Activated gamma-delta T cell (primary cell): ENCODE data around the gene SUGP2.

Source experiments
- DNase-seq: peaks from one replicate; lab custom pipeline; 2025; lab: John Stamatoyannopoulos, UW
- total RNA-seq, 2 donors: gene quantifications; one replicate each; lab custom pipeline; 2026; lab: John Stamatoyannopoulos, UW

Gene SUGP2
- total RNA-seq = 315 to 397 reads per million in 2 donors

DNA sequence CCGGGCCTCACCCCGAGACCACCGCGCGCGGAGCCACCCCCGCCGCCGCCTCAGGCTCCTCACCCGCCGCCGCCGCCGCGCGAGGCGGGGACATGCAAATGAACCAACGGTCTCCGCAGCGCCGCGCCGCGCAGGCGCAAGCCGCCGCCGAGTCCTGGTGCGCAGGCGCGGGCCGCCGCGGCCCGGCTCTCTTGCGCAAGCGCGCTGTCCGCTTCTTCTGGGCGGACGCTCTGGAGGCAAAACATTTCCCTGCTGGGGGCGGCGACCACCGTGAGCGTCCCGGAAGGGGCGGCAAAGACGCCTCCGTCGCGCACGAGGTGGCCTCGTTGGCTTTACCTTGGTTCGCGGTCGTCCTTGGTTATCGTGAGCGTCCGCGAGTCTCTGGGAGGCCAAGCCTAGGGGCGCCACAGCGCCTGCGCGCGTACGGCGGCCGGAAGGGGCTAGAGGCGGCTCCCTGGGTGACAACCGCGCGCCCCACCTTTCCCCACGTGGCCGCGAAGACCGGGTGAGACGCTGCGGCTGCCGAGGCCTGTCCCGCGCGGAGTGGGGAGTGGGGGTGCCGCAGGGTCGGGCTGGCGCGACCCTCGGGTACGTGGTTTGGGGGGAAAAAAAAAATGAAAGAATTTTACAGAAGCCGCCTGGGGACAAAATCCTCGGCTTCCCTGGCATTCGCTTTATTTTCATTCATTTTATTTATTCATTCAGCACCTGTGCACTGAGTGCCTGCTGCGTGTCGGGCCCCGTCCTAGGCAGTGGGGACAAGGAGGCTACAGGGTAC lies at the start of gene SUGP2, which contains the start of gene ARMC6:
TSS of gene SUGP2 (minus strand) at position 92 of the 778 bp plus-strand sequence. CDS start 2,446 bp downstream, outside the sequence.
TSS of gene ARMC6 (plus strand) at position 178 of the 778 bp plus-strand sequence. CDS start 607 bp downstream, outside the sequence.
- DNase-seq = peak; percentile 95

DNA sequence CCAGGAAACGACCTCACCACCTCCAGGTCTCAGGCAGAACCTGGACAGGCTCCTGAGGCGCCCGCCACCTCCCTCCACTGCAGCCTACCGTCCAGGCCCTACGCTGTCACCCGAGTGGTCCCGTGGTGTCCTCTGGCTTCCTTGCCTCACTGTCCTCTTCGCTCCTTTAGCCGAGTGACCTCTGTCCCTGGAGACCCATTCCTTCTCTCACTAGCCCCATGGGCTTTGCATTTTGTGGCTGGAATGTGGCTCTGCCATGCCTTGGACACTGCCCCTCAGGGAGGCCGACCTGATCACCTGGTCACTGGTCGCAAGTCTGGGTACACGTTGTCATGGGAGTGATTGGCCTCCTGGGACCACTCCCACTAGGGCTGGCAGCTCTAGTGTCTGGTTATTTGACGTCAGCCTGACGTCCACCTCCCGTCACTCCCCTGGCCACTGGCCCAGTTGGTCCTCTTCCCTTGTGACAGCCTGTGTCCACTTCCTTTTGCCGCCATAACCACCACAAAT lies 48.4 kb upstream of the SUGP2 start:
- no peak for DNase-seq

DNA sequence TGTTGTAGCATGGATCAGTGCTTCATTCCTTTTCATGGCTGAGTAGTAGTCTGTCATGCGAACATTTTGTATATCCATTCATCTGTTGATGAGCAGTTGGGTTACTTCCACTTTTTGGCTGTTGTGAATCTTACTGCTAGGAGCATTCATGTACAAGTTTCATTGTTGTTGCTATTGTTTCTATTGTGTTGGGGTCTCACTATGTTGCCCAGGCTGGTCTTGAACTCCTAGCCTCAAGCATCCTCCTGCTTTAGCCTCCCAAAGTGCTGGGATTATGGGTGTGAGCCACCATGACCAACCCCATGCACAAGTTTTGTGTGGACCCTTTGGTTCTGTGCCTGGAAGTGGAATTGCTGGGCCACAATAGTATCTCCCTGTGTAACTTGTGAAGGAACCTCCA lies 46.3 kb upstream of the SUGP2 start:
- DNase-seq = no peak

DNA sequence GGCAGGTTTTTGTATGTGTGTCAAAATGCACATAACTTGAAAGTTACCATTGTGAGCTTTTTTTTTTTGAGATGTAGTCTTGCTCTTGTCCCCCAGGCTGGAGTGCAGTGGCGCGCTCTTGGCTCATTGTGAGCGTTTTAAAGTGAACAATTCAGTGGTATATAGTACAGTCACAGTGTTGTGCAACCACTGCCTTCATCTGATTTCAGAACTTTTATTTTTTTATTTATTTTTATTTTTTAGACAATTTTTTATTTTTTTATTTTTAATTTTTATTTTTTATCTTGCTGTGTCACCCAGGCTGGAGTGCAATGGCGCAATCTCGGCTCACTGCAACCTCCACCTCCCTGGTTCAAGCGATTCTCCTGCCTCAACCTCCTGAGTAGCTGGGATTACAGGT lies 45.5 kb upstream of the SUGP2 start:
- no peak for DNase-seq

DNA sequence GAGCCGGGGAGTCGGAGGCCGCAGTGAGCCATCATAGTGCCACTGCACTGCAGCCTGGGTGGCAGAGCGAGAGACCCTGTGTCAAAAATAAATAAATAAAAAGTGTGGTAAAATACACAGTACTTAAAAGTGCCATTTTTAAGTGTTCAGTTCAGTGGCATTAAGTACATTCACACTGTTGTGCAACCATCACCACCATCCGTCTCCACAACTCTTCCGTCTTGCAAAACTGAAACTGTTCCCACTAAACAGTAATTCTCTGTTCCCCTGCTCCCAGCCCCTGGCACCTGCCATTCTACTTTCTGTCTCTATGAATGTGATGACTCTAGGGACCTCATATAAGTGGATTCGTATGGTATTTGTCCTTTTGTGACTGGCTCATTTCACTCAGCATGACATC lies 43.8 kb upstream of the SUGP2 start:
- DNase-seq = no peak

DNA sequence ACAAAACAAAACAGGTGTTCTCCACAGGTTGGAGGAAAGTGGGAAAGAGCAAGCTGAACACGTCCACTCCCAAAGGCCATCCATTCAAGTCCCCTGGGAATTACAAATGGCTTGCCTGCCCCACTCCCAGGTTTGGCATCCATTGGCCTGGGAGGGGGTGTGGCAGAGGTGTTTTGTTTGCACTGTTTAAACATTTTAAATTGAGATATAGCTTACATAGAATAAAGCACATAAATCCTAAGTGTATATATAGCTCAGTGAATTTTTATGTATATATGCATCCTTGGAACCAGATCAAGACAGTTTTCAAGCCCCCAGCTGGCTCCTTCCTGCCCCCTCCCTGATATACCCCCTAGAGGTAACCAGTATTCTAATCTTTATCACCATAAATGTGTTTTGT lies 43.2 kb upstream of the SUGP2 start:
- DNase-seq = no peak

DNA sequence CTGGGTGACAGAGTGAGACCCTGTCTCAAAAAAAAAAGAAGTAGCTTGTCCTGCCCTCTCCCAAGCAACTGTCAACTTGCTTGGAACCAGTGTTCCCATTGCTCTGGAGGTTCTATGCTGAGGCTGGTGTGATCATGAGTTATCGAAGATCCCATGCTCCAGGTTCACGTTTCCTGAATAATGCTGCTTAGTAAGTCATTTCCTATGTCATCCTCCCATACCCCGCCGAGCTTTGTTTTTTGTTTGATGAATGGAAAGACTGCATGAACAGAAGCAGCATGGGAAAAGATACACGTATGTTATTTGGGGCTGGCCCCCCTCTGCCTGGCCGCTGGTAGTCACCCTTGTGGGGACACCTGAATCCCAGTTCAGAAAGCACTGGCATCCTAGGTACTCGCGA lies 41.8 kb upstream of the SUGP2 start:
- DNase-seq = no peak

DNA sequence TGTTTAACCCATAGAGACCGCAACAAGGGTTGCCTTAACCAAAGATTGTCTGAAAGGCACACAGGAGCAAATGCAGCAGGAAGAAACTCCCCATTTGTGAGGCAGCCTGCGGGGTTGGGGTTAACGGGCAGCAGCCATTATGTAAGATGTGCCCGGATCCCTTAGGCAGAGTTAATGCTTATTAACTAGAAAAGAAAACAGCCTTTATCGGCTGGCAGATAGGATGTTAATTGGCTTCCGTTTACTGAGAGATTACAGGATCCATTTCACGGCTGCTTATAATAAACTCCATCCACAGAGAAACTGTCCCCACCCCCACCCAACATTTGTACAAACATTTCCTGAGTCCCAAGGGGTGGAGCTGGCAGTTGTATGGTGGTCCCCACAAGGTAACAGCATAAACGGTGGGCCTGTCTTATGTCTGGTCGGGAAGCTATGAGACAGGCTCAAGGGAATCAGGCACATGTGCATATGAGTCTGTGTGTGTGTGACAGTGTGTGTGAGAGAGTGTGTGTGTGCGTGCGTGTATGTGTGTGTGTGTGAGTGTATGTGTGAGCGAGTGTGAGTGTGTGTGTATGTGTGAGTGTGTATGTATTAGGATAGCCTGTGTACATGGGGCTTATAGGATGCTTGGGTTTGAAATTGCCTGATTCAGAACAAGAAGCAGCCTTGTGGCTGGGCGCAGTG lies 41.0 kb upstream of the SUGP2 start:
- no peak for DNase-seq

DNA sequence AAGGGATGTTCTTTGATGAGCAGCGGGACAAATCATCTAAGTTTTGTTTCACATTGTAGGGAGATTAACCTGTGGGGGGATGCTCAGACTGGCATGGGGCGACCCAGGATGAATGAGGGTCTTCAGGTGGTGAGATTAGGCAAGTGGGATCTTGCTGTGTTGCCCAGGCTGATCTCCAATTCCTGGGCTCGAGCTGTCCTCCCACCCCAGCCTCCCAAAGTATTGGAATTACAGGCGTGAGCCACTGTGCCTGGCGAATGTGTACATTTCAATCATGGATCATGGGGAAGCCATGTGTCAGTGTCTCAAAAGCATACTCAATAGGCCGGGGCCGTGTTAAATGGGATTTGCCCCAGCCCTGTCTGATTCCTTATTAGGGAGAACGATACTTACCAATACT lies 38.6 kb upstream of the SUGP2 start:
- no peak for DNase-seq

DNA sequence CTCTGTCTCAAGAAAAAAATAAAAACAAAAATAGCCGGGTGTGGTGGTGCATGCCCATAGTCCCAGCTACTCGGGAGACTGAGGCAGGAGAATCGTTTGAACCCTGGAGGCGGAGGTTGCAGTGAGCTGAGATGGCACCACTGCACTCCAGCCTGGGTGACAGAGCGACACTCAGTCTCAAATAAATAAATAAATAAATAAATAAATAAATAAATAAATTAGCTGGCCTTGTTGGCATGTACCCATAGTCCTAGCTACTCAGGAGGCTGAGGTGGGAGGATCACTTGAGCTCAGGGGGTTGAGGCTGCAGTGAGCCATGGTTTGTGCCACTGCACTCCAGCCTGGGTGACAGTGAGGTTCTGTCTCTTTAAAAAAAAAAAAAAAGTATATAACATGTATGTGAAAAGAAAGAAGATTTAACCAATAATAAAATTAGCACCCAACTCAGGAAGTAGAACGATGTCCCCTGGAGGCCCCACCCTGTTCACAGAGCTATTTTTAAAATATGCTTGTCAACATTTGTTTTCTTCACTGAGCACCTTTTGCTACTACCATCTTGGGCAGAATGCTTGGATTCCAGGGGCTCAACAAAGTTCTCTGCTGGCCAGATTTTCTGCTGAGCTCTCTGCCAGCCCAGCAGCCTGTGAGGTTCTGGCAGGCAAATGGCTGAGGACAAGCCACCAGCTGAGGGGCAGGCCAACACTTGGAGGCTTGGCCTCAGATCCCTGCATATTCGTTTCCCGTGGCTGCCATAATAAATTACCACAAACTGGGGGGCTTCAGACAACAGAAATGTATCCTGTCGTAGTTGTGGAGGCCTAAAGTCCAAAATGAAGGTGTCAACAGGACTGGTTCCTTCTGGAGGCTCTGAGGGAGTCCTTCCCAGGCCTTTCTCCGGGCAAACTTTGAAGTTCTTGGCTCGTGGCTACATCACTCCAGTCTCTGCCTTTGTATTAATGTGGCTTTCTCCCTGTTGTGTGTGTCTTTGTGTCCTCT lies 35.6 kb upstream of the SUGP2 start:
- DNase-seq = no peak

DNA sequence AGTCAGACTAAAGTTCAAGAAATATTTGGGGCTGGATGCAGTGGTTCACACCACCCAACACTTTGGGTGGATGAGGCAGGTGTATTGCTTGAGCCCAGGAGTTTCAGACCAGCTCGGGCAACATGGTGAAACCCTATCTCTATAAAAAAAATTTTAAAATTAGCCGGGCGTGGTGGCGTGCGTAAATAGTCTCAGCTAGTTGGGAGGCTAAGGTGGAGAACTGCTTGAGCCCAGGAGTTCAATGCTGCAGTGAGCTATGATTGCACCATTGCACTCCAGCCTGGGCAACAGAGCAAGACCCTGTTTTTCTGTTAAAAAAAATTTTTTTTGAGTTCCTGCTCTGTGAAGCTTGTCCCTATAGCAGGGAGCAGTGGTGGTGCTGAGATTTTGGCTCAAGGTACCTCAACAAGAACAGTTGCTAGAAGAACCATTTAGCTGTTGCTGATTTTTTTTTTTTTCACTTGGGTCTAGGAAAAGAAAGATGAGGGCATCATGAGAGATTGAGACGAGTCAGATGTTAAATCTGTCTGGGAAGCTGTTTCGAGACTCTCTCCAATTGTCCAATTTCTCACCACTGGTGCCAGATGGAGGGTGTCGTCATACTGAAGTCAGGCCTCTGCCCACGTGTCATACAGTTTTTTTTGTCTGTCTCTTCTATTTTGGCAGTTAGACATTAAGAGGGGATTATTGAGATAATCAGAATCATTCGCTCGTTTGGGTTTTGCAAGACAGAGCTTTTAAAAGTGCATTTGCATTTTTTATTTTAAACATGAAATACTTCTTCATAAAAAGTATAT lies 34.2 kb upstream of the SUGP2 start:
- no peak for DNase-seq

DNA sequence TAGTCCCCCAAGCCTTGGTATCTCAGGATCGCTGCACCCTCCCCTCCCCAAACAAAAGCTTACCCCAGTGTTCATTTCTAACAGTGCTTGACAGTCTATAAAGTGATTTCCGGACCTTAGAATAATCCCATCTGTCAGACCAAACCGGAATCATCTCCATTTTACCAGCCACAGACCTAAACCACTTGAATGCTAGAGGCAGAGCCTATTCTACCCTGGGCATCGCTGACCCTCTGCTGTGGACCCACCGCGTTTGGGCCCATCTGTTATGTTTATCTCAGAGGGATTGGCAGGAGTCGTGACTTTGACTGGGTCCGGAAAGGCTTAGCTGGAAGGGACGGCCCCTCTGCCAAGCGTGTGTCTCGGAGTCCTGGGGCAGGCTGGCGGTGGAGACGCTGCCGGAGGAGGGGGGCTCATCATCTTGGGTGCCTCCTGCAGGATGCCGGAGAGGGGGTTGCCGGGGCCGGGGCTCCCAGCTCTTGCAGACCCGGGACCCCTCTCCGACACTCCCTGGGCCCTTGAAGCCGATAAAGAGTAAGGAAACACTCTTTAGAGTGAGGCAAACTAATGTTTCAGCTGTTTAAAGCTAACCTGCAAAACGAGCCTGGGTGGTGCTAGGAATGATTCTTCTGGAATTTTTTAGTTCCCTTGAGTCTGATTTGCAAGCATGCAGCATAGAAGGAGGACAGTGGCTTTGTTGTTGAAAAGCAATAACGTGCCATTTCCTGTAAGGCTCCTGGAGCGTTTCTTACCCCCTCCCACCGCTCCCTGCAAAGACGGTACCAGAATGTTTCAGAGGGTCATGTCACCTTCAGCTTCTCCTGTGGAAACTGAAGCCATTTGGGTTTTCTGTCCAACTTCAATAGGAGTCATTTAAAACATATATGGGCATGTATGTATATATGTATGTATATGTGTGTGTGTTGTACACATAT lies 31.8 kb upstream of the SUGP2 start:
- no peak for DNase-seq

DNA sequence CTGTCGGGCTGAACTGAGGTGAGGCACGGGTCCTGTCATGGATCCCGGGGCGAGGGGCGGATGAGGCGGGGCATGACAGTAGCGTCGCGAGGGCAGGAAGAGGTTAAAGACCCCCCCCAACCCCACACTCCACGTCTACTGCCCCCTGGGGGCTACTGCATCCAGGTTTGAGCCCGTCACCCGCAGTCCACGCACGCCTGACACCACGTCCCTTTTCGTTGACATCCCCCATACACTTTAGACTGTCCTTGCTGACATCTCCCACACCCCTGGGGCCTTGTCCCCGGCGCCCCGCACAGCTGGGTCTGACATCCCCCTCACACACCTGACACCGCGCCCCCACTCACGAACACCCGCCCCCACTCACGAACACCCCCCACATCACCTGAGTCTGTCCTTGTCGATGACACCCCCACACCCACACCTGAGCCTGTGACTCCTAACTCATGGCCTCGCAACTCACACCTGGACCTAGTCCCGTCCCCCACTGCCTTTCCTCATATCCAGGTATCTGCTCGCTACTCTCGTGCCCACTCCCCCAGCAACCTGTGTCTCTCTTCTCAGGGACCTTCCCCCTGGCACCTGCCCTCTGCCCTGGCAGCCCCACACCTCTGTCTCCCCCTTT lies 30.9 kb upstream of the SUGP2 start:
- no peak for DNase-seq

DNA sequence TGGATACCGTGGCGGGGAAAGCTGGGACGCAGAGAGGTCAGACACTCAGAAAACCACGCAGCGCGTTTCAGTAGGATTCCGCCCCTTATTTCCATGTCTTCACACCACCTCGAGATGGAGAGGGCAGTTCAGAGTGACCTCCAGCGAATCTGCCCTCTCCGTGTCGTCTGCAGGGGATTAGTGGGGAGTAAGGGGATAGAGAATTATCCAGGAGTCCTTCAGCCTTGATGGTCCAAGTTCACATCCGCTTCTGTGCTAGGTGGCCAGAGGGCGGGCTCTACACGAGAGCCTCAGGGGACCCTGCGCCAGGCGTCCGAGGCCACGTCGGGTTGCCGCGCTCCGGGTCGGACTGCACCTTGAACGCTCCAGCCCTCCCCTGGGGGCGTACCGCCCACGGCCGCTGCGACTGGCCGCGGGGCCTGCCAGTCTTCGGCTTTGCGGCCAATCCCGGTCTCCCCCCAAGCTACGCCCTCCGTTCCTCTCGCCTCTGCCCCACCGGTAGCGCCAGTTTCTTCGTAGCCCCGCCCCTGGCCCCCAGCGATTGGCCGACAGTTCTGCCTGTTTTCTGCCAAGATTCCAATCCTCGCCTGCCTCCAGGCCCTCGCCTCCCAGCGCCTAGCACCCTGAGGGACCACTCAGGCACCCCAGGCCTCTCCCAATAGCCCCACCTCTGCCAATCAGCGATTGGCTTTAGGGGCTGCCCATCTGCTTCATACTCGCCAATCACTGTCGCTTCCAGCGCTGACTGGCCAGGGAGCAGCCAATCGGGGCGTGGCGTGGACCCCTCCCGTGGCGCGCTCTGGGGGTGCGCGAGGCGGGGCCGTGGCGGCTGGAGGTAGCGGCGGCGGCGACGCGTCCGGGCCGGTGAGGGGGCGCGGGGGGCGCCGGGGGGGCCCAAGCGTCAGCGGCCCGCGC lies 30.1 kb upstream of the SUGP2 start, which contains the start of gene SLC25A42:
TSS of gene SLC25A42 (plus strand) at position 812 of the 915 bp plus-strand sequence. CDS start 32,131 bp downstream, outside the sequence.
- peak; percentile 99 for DNase-seq

DNA sequence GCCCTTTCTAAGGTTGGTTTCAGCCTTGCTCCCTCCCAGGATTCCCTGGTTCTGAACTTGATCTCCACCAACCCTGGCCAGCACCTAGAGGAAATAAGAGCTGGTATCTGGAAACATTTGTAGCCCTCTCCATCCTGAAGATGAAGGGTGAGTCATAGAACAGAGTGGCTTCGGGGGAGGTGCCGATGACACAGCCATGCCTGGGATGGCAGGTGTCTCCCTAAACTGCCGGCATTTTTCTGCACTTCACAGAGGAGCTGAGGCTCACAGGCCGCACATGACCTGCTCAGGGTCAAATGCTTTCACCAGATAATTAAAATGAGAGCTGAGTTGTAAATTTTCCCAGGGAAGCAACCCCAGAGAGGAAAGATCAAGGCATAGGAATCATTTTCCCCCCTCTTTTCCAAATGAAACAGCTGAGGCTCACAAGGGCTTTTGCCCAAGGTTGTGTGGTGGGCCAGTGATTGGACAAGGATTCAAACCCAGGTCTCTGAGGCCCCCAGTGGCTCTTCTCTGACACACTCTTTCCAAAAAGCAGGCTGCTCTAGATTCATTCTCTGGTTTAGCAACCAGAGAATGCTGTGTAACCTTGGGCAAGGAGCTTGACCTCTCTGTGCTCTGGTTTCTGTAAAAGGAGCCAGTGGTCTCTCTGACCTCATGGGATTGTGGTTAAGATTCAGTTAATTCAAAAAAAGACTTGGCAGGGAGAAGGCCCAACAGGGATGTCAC lies 29.3 kb upstream of the SUGP2 start:
- DNase-seq = no peak

DNA sequence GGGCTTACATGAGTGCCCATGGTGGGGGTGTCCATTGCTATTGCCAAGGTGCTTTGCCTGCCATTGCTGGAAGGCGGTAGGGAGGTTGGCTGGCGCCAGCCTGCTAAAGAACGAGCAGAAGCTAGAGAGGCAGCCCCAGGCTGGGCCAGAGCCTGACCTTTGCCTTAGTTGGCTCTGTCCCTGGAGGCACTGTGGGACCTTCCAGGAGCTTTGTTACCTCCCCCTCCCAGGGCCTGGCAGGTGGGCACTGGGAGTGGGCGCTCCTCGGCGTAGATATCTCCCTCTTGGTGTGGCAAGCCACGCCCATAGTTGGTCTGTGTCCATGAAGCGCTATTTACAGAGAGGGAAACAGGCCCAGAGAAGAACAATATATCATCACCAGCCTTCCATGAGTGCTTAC lies 28.2 kb upstream of the SUGP2 start:
- no peak for DNase-seq

DNA sequence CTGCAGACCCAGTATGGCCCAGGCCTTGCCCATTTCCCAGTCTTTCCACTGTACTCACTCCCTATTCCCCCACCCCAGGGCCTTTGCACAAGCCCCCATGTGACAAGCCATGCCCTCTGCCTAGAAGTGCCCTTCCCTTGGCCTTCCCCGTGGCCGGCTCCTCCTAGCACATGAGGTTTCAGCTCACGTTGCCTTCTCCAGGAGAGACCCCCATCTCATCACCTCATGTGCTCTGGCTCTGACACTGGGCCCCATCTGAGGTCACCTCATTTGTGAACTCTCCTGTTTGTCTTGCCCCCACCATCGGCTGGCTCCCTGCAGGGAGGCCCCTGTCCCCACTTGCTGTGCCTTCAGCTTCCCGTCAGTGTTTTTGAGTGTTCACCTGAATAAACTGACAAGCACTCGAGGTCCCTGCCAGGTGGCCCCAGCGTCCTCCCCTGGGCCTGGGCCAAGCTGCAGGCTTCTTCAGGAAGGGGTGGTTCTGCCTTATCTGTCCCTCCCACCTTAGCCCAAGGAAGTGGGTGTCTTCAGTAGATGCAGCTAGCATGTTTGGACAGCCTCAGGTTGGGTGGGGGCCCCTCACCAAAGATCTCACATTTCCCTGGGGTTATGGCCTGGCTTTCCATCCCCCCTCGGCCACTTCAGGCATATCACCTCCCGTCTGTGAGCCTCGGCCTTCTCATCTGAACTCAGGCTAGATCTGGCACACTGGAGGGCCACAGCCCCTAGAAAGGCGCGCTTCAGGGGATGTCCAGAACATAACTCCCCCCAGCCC lies 26.7 kb upstream of the SUGP2 start:
- no peak for DNase-seq
